Hepatocyte (in vitro differentiated cells): ENCODE data around the gene FARP1. TPM values are rescaled to one million over a fixed set of nuclear protein-coding genes. Genes with fewer than 3 reads are reported as not detected.

Source experiments
- DNase-seq: peaks from one replicate; pipeline ENCODE4 v3.0.0-alpha.2; 2016; ENCODE audit warnings: low spot score
- H2AFZ ChIP-seq: fragments of 200-600 bp; sonication (generic); 2 replicates; pipeline ENCODE4 v1.6.0; 2016; ENCODE audit warnings: antibody characterized with exemption, mild to moderate bottlenecking
- H3K27ac ChIP-seq: fragments of 200-600 bp; sonication (generic); 2 replicates; pipeline ENCODE4 v1.5.1; 2016; ENCODE audit warnings: mild to moderate bottlenecking
- H3K27me3 ChIP-seq: fragments of 200-600 bp; sonication (generic); 2 replicates; pipeline ENCODE4 v1.6.1; 2016
- H3K36me3 ChIP-seq: fragments of 200-600 bp; sonication (generic); replicated peaks from 2 replicates; pipeline ENCODE4 v1.5.1; 2016; ENCODE audit warnings: low read depth; ENCODE audit not compliant: insufficient read depth
- H3K4me1 ChIP-seq: fragments of 200-600 bp; sonication (generic); 2 replicates; pipeline ENCODE4 v1.5.1; 2016; ENCODE audit warnings: mild to moderate bottlenecking, moderate library complexity; ENCODE audit not compliant: insufficient read depth
- H3K4me2 ChIP-seq: fragments of 200-600 bp; sonication (generic); 2 replicates; pipeline ENCODE4 v1.6.0; 2016
- H3K4me3 ChIP-seq: fragments of 200-600 bp; sonication (generic); 2 replicates; pipeline ENCODE4 v1.5.1; 2016; ENCODE audit warnings: mild to moderate bottlenecking
- H3K79me2 ChIP-seq: fragments of 200-600 bp; sonication (generic); 2 replicates; pipeline ENCODE4 v1.6.0; 2017; ENCODE audit warnings: mild to moderate bottlenecking
- H3K9me2 ChIP-seq: fragments of 200-600 bp; sonication (generic); replicated peaks from 2 replicates; pipeline ENCODE4 v1.6.0; 2017; ENCODE audit warnings: mild to moderate bottlenecking; ENCODE audit not compliant: insufficient read depth
- H3K9me3 ChIP-seq: fragments of 200-600 bp; sonication (generic); 2 replicates; pipeline ENCODE4 v1.5.1; 2016; ENCODE audit warnings: low read depth, mild to moderate bottlenecking
- H4K20me1 ChIP-seq: fragments of 200-600 bp; sonication (generic); 2 replicates; pipeline ENCODE4 v1.6.0; 2016; ENCODE audit warnings: mild to moderate bottlenecking; ENCODE audit not compliant: insufficient read depth, poor library complexity, severe bottlenecking
- CTCF ChIP-seq: fragments of 200-600 bp; sonication (generic); IDR thresholded peaks from 2 replicates; pipeline ENCODE4 v1.5.1; 2016; ENCODE audit warnings: antibody characterized with exemption, mild to moderate bottlenecking; ENCODE audit not compliant: poor library complexity
- EZH2 ChIP-seq: fragments of 200-600 bp; sonication (generic); IDR thresholded peaks from 2 replicates; pipeline ENCODE4 v1.6.1; 2016; ENCODE audit warnings: antibody characterized with exemption, mild to moderate bottlenecking, borderline replicate concordance
- EZH2phosphoT487 ChIP-seq: fragments of 200-600 bp; sonication (generic); IDR thresholded peaks from one replicate; pipeline ENCODE4 v1.6.1; 2018; ENCODE audit warnings: antibody characterized with exemption, mild to moderate bottlenecking, low read depth, moderate library complexity; ENCODE audit not compliant: unreplicated experiment, severe bottlenecking
- WGBS: methylation state at CpG from one replicate; pipeline ENCODE4 v1.1.6; 2016; ENCODE audit warnings: low lambda C conversion rate; ENCODE audit errors: missing lambda C conversion rate; 5-methylcytosine and 5-hydroxymethylcytosine counted together
- polyA plus RNA-seq: library from polyadenylated mRNA; unstranded; fragments of >200 nt; fragmentation: Nextera tagmentation; extraction: Ambion mirVana; gene quantifications from 2 replicates; pipeline ENCODE4 v1.2.1, GENCODE V29; 2016
- total RNA-seq: library from RNA; depleted of rRNA; stranded (reverse); fragments of >200 nt; gene quantifications from 2 replicates; pipeline ENCODE4 v1.2.3, GENCODE V29; 2014

FARP1 gene
- total and polyA plus RNA-seq, 2 experiments from 2014 or later = 35.5 to 68.7 TPM

GRCh38 chr13:98203646-98204326 lies 60.9 kb downstream of the FARP1 start:
- DNase-seq = no peak
- H3K4me2 ChIP-seq = no peak overlapping the region
- H3K36me3 ChIP-seq = no peaks in the 10 kb centered on the region
- H2AFZ ChIP-seq = no peak overlapping the region
- no peak overlapping the region for H3K4me3 ChIP-seq
- 90% methylated on average over 8 of the region's 8 CpGs for whole genome bisulfite sequencing
- no peaks in the 10 kb centered on the region for H3K9me2 ChIP-seq
- peaks cover 81% of the 10 kb centered on the region for H3K79me2 ChIP-seq
- H3K27me3 ChIP-seq = no peaks in the 10 kb centered on the region
- H3K9me3 ChIP-seq = peaks cover 5% of the 10 kb centered on the region
- TF ChIP-seq EZH2phosphoT487 (no peak), EZH2 (no peak), CTCF (no peak)
- H3K4me1 ChIP-seq = peaks cover 25% of the 10 kb centered on the region
- no peak overlapping the region for H3K27ac ChIP-seq
- H4K20me1 ChIP-seq = peaks cover 3% of the 10 kb centered on the region

GRCh38 chr13:98204546-98204945 lies 61.7 kb downstream of the FARP1 start:
- DNase-seq = no peak
- H3K4me3 ChIP-seq = no peak overlapping the region
- TF ChIP-seq EZH2phosphoT487 = no peak
- TF ChIP-seq EZH2 = no peak
- TF ChIP-seq CTCF = no peak
- H4K20me1 ChIP-seq = no peaks in the 10 kb centered on the region
- no peak overlapping the region for H3K4me2 ChIP-seq
- 100% methylated on average over 2 of the region's 2 CpGs for WGBS
- H3K9me3 ChIP-seq = peaks cover 5% of the 10 kb centered on the region
- no peaks in the 10 kb centered on the region for H3K9me2 ChIP-seq
- no peaks in the 10 kb centered on the region for H3K27me3 ChIP-seq
- no peak overlapping the region for H3K27ac ChIP-seq
- H2AFZ ChIP-seq = no peak overlapping the region
- peaks cover 82% of the 10 kb centered on the region for H3K79me2 ChIP-seq
- no peaks in the 10 kb centered on the region for H3K36me3 ChIP-seq
- peaks cover 25% of the 10 kb centered on the region for H3K4me1 ChIP-seq

- Histone ChIP-seq H3K9me2 (no peaks in the 10 kb centered on the region), H2AFZ (no peak overlapping the region), H3K27ac (peak overlapping the region; percentile 59), H3K4me3 (no peak overlapping the region), H3K4me1 (peaks cover 8% of the 10 kb centered on the region), H3K4me2 (peak overlapping the region; percentile 31), H3K9me3 (peaks cover 5% of the 10 kb centered on the region), H4K20me1 (no peaks in the 10 kb centered on the region), H3K27me3 (no peaks in the 10 kb centered on the region), H3K36me3 (no peaks in the 10 kb centered on the region), H3K79me2 (peaks cover 86% of the 10 kb centered on the region)
- TF ChIP-seq EZH2phosphoT487 (no peak), CTCF (no peak), EZH2 (no peak)
- DNase-seq = no peak
- 30% methylated on average over 4 of the region's 4 CpGs for WGBS
Observed at GRCh38 chr13:98206946-98207345, 64.1 kb downstream of the FARP1 start.

- Histone ChIP-seq H3K27ac (peak overlapping the region; percentile 59), H3K9me2 (no peaks in the 10 kb centered on the region), H3K4me3 (no peak overlapping the region), H3K9me3 (peaks cover 5% of the 10 kb centered on the region), H3K27me3 (no peaks in the 10 kb centered on the region), H3K4me2 (peak overlapping the region; percentile 31), H4K20me1 (no peaks in the 10 kb centered on the region), H2AFZ (no peak overlapping the region), H3K79me2 (peaks cover 86% of the 10 kb centered on the region), H3K36me3 (no peaks in the 10 kb centered on the region), H3K4me1 (peaks cover 5% of the 10 kb centered on the region)
- TF ChIP-seq EZH2 (no peak), EZH2phosphoT487 (no peak), CTCF (no peak)
- WGBS = 46% methylated on average over 4 of the region's 4 CpGs
- DNase-seq = no peak
Observed at GRCh38 chr13:98207416-98207815, 64.5 kb downstream of the FARP1 start.
